ENCODE results near the gene HIGD2B.
"Not testable (repeated sequence)": the region's sequence is repeated elsewhere in the genome, so short reads cannot be mapped to it uniquely, and the experiment has no call there.

HIGD2B gene

DNA sequence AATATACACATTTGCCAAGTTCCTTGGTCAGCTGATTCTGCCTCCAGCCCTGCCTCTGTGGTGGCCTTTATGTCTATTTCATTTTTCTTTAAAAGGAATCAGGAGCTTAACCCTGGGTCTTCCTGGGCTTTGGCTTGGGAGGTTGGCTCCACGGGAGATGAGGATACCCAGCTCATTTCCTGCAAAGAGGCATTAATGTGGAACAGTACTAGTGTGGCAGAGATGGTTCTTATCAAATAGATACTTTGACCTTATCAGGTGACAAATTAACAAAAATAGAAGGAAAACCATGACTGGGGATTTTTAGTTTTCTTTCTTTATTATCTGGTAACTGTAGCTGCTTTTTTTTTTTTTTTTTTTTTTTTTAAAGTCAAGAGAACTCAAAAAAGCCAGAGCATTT lies 42.8 kb upstream of the HIGD2B start:
- POLR2A ChIA-PET (ENCODE audit: low non-redundant PET) = no interaction called here
- DNase-seq (ENCODE audit: low spot score) = no peak
- CTCF ChIA-PET = interaction anchor here (0.6 kb wide), 2 partner anchors 311 to 416 kb away, joined by 3 read pairs; no protein-coding TSS in a partner anchor
- TF ChIP-seq, protein P1, sequence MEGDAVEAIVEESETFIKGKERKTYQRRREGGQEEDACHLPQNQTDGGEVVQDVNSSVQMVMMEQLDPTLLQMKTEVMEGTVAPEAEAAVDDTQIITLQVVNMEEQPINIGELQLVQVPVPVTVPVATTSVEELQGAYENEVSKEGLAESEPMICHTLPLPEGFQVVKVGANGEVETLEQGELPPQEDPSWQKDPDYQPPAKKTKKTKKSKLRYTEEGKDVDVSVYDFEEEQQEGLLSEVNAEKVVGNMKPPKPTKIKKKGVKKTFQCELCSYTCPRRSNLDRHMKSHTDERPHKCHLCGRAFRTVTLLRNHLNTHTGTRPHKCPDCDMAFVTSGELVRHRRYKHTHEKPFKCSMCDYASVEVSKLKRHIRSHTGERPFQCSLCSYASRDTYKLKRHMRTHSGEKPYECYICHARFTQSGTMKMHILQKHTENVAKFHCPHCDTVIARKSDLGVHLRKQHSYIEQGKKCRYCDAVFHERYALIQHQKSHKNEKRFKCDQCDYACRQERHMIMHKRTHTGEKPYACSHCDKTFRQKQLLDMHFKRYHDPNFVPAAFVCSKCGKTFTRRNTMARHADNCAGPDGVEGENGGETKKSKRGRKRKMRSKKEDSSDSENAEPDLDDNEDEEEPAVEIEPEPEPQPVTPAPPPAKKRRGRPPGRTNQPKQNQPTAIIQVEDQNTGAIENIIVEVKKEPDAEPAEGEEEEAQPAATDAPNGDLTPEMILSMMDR (conservative IDR thresholded peaks at IDR 0.05; ENCODE audit: low read depth) = no peak
- H3K27ac ChIP-seq = no peak overlapping the region

DNA sequence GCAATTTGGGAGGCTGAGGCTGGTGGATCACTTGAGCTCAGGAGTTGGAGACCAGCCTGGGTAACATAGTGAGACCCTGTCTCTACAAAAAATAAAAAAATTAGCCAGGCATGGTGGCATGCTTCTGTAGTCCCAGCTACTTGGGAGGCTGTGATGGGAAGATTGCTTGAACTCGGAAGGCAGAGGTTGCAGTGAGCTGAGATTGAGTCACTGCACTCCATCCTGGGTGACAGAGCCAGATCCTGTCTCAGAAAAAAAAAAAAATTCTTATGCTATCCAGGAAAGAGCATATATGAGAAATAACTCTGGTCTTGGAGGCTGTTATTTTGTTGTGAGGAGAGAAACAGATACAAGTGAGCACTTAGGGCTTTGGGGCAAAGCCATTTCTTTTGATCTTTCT lies 42.3 kb upstream of the HIGD2B start:
- POLR2A ChIA-PET (ENCODE audit: low non-redundant PET); DNase-seq (ENCODE audit: low spot score); H3K27ac ChIP-seq: not testable (repeated sequence)
- CTCF ChIA-PET = interaction anchor here (0.6 kb wide), 1 partner anchor 415 kb away, joined by 3 read pairs; no protein-coding TSS in a partner anchor

DNA sequence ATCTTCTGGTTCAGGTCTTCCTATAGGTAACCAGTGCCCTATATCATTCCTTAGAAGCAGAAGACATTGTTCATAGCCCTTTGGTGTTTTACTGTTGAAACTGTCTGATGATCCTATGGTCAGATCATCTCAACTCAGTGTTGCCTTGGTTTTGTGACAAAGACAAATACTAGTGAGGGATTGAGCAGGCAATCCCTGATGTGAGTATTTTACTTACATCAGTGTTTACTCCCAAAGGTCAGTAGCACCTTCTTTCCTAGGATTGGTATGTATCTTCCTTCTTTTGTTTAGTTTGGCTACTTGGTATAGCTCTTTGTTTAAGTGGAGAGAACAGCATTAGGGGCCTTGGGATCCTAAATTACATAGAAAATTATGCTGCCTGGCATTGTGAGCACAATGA lies 41.2 kb upstream of the HIGD2B start:
- TF ChIP-seq, protein P1 (conservative IDR thresholded peaks at IDR 0.05; ENCODE audit: low read depth) = no peak
- CTCF ChIA-PET = no interaction called here
- H3K27ac ChIP-seq = no peak overlapping the region
- POLR2A ChIA-PET (ENCODE audit: low non-redundant PET) = interaction anchor here (0.6 kb wide), 1 partner anchor 12 kb away, joined by 3 read pairs; no protein-coding TSS in a partner anchor
- DNase-seq (ENCODE audit: low spot score) = no peak

DNA sequence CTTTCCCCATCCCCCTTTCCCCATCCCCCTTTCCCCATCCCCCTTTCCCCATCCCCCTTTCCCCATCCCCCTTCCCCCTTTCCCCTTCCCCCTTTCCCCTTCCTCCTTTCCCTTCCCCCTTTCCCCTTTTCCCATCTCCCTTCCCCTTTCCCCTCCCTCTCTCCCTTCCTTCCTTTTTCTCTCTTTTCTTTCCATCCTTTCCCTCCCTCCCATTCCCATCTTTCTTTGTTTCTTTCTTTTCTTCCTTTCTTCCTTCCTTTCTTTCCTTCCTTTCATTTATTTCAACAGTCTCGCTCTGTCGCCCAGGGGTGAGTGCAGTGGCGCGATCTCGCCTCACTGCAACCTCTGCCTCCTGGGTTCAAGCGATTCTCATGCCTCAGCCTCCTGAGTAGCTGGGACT lies 39.9 kb upstream of the HIGD2B start:
- H3K27ac ChIP-seq; DNase-seq (ENCODE audit: low spot score); POLR2A ChIA-PET (ENCODE audit: low non-redundant PET): not testable (repeated sequence)
- CTCF ChIA-PET = interaction anchor here (0.7 kb wide), 1 partner anchor 22 kb away, joined by 3 read pairs; no protein-coding TSS in a partner anchor

DNA sequence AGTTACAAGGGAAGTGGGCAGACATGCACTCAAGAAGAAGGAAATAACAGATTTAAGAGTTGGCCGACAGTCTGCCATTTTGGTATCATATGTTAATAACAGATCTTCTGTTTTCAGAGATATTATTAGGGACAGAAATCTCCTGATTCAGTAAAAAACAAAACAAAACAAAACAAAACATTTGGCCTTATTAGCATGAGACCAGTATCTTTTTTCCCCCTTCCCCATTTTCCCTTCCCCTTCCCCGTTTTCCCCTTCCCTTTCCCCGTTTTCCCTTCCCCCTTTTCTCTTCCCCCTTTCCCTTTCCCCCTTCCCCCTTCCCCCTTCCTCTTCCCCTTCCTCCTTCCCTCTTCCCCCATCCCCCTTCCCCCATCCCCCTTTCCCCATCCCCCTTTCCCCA lies 39.5 kb upstream of the HIGD2B start:
- POLR2A ChIA-PET (ENCODE audit: low non-redundant PET) = no interaction called here
- DNase-seq (ENCODE audit: low spot score) = no peak
- TF ChIP-seq, protein P1 (conservative IDR thresholded peaks at IDR 0.05; ENCODE audit: low read depth) = no peak
- no peak overlapping the region for H3K27ac ChIP-seq
- CTCF ChIA-PET = no interaction called here

DNA sequence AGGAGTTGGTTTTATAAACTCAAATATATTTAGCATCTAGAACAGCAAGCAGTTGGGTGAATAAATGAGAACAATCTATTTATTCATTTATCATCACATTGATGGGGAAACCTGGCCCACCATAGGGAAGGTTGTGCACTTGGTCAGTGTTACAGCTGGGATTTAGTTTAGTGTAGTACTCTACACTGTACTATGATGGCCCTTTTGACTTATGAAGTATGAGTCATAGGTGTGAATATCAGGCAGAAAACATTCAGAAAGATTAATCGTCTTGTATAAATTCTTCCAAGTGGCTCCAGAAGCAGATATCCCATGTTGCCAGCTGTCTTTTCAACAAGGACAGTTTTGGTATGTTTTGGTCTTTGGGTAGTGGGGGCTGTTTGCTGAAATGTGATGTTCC lies 38.0 kb upstream of the HIGD2B start:
- POLR2A ChIA-PET (ENCODE audit: low non-redundant PET) = no interaction called here
- TF ChIP-seq, protein P1 (conservative IDR thresholded peaks at IDR 0.05; ENCODE audit: low read depth) = no peak
- DNase-seq (ENCODE audit: low spot score) = no peak
- CTCF ChIA-PET = interaction anchor here (0.8 kb wide), 1 partner anchor 550 kb away, joined by 3 read pairs; no protein-coding TSS in a partner anchor
- H3K27ac ChIP-seq = no peak overlapping the region

DNA sequence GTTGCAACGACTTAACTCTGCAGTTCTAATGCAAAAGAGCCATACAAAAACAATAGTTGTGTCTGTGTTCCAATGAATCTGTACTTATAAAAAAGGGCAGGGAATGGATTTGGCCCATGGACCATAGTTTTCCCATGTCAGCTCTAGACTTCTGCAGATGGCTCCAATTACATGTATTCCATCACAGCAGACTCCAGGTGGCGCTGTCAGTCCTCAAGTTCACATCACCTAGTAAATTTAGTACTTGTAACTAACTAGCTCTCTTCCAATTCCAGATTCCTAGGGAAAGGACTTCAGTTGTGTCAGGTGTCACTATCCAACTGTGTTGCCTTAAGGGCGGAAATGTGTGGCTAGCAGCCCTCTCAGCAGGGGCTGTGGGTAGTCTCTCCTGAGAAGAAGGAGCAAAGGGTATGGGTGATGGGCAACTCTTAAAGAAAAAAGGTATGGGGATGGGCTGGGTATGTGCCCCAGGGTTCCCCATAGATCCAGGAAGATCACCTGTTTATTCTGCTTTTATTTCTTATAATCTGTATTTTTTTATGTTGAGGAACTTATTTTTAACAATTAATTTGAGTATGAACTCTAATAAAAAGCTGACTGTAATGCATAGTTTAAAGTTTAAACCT lies 36.2 kb upstream of the HIGD2B start:
- TF ChIP-seq, protein P1 (conservative IDR thresholded peaks at IDR 0.05; ENCODE audit: low read depth) = peak; percentile 81
- CTCF ChIA-PET = interaction anchor here (0.6 to 2.0 kb wide), 17 partner anchors 9 to 484 kb away, joined by 3 to 11 read pairs (median 4); no protein-coding TSS in a partner anchor
- peak; percentile 52 for DNase-seq (ENCODE audit: low spot score)
- POLR2A ChIA-PET (ENCODE audit: low non-redundant PET) = no interaction called here
- no peak overlapping the region for H3K27ac ChIP-seq

DNA sequence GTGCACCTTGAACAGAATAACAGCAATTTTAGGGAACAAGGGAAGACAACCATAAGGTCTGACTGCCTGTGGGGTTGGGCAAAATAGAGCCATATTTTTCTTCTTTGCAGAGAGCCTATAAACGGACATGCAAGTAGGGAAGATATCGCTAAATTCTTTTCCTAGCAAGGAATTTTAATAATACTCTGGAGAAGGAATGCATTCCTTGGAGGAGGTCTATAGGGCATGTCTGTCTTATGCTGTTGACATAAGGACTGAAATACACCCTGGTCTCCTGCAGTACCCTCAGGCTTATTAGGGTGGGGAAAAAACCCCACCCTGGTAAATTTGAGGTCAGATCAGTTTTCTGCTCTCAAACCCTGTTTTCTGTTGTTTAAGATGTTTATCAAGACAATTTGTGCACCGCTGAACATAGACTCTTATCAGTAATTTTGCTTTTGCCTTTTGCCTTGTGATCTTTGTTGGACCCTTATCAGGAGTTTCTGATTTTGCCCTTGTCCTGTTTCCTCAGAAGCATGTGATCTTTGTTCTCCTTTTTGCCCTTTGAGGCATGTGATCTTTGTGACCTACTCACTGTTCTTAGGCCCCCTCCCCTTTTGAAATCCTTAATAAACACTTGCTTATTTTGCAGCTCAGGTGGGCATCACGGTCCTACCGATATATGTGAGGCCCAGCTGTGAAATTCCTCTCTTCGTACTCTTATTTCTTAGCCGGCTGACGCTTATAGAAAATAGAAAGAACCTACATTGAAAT lies 22.7 kb upstream of the HIGD2B start:
- DNase-seq (ENCODE audit: low spot score); POLR2A ChIA-PET (ENCODE audit: low non-redundant PET); H3K27ac ChIP-seq: not testable (repeated sequence)
- CTCF ChIA-PET = interaction anchor here (1.7 kb wide), 1 partner anchor 13 kb away, joined by 6 read pairs; no protein-coding TSS in a partner anchor

Measured in RWPE1 (cell line).